ENCODE data around the gene BICD1. TPM values are rescaled to one million over a fixed set of nuclear protein-coding genes. Genes with fewer than 3 reads are reported as not detected.
"Not testable (repeated sequence)": the region's sequence is repeated elsewhere in the genome, so short reads cannot be mapped to it uniquely, and the experiment has no call there.

Gene BICD1
- total RNA-seq, 2 donors from 2014 or later = 7.8 to 15.7 TPM

GRCh38 chr12:32087306-32087705 is 19.3 kb upstream of the BICD1 start:
- no peak for ATAC-seq (replicated peaks)
- Mint-ChIP-seq H3K4me1 (no peaks in the 10 kb centered on the region), H3K27me3 (no peaks in the 10 kb centered on the region), H3K9me3 (no peaks in the 10 kb centered on the region), H3K27ac (no peak overlapping the region), H3K36me3 (ENCODE audit: low read depth) (no peaks in the 10 kb centered on the region), H3K4me3 (no peak overlapping the region)

- H3K9me3 Mint-ChIP-seq = no peaks in the 10 kb centered on the region
- H3K27ac Mint-ChIP-seq = no peak overlapping the region
- H3K4me3 Mint-ChIP-seq = no peak overlapping the region
- no peaks in the 10 kb centered on the region for H3K27me3 Mint-ChIP-seq
- no peak for ATAC-seq (replicated peaks)
- no peaks in the 10 kb centered on the region for H3K4me1 Mint-ChIP-seq
- no peaks in the 10 kb centered on the region for H3K36me3 Mint-ChIP-seq (ENCODE audit: low read depth)
Observed at GRCh38 chr12:32089156-32089555, 17.5 kb upstream of the BICD1 start.

- no peak overlapping the region for H3K27ac Mint-ChIP-seq
- H3K4me3 Mint-ChIP-seq = no peak overlapping the region
- no peaks in the 10 kb centered on the region for H3K27me3 Mint-ChIP-seq
- H3K9me3 Mint-ChIP-seq = no peaks in the 10 kb centered on the region
- no peaks in the 10 kb centered on the region for H3K4me1 Mint-ChIP-seq
- no peak for ATAC-seq (replicated peaks)
- H3K36me3 Mint-ChIP-seq (ENCODE audit: low read depth) = no peaks in the 10 kb centered on the region
Observed at GRCh38 chr12:32089586-32089985, 17.1 kb upstream of the BICD1 start.

GRCh38 chr12:32091696-32092095 is 15.0 kb upstream of the BICD1 start:
- Mint-ChIP-seq H3K9me3 (no peaks in the 10 kb centered on the region), H3K27me3 (no peaks in the 10 kb centered on the region), H3K4me3 (no peak overlapping the region), H3K27ac (no peak overlapping the region), H3K36me3 (ENCODE audit: low read depth) (no peaks in the 10 kb centered on the region), H3K4me1 (no peaks in the 10 kb centered on the region)
- ATAC-seq (replicated peaks) = no peak

- Mint-ChIP-seq H3K36me3 (ENCODE audit: low read depth) (no peaks in the 10 kb centered on the region), H3K9me3 (no peaks in the 10 kb centered on the region), H3K27me3 (no peaks in the 10 kb centered on the region), H3K4me1 (no peaks in the 10 kb centered on the region), H3K27ac (no peak overlapping the region), H3K4me3 (no peak overlapping the region)
- ATAC-seq (replicated peaks) = no peak
Observed at GRCh38 chr12:32098112-32098511, 8.5 kb upstream of the BICD1 start.

GRCh38 chr12:32099275-32099674 is 7.4 kb upstream of the BICD1 start:
- H3K4me1 Mint-ChIP-seq; H3K27ac Mint-ChIP-seq; H3K27me3 Mint-ChIP-seq; ATAC-seq (replicated peaks); H3K36me3 Mint-ChIP-seq (ENCODE audit: low read depth); H3K9me3 Mint-ChIP-seq; H3K4me3 Mint-ChIP-seq: not testable (repeated sequence)

GRCh38 chr12:32100361-32100760 is 6.3 kb upstream of the BICD1 start:
- Mint-ChIP-seq H3K4me1 (no peaks in the 10 kb centered on the region), H3K9me3 (no peaks in the 10 kb centered on the region), H3K4me3 (no peak overlapping the region), H3K27me3 (no peaks in the 10 kb centered on the region), H3K27ac (no peak overlapping the region), H3K36me3 (ENCODE audit: low read depth) (no peaks in the 10 kb centered on the region)
- ATAC-seq (replicated peaks) = no peak

- no peaks in the 10 kb centered on the region for H3K36me3 Mint-ChIP-seq (ENCODE audit: low read depth)
- no peak overlapping the region for H3K27ac Mint-ChIP-seq
- peaks cover 2% of the 10 kb centered on the region for H3K4me1 Mint-ChIP-seq
- no peaks in the 10 kb centered on the region for H3K27me3 Mint-ChIP-seq
- no peak for ATAC-seq (replicated peaks)
- H3K4me3 Mint-ChIP-seq = no peak overlapping the region
- no peaks in the 10 kb centered on the region for H3K9me3 Mint-ChIP-seq
Observed at GRCh38 chr12:32100888-32101287, 5.8 kb upstream of the BICD1 start.

GRCh38 chr12:32102234-32102633 is 4.4 kb upstream of the BICD1 start:
- no peak for ATAC-seq (replicated peaks)
- Mint-ChIP-seq H3K4me1 (peaks cover 6% of the 10 kb centered on the region), H3K9me3 (no peaks in the 10 kb centered on the region), H3K36me3 (ENCODE audit: low read depth) (no peaks in the 10 kb centered on the region), H3K27me3 (no peaks in the 10 kb centered on the region), H3K27ac (no peak overlapping the region), H3K4me3 (no peak overlapping the region)

GRCh38 chr12:32104572-32105355 is 1.9 kb upstream of the BICD1 start:
- H3K9me3 Mint-ChIP-seq = no peaks in the 10 kb centered on the region
- H3K4me3 Mint-ChIP-seq = no peak overlapping the region
- no peak for ATAC-seq (replicated peaks)
- H3K36me3 Mint-ChIP-seq (ENCODE audit: low read depth) = no peaks in the 10 kb centered on the region
- H3K4me1 Mint-ChIP-seq = peaks cover 21% of the 10 kb centered on the region
- H3K27me3 Mint-ChIP-seq = no peaks in the 10 kb centered on the region
- no peak overlapping the region for H3K27ac Mint-ChIP-seq

- Mint-ChIP-seq H3K9me3 (no peaks in the 10 kb centered on the region), H3K27ac (peak overlapping the region; percentile 75), H3K27me3 (no peaks in the 10 kb centered on the region), H3K36me3 (ENCODE audit: low read depth) (no peaks in the 10 kb centered on the region), H3K4me3 (peak overlapping the region; percentile 81), H3K4me1 (peaks cover 26% of the 10 kb centered on the region)
- ATAC-seq (replicated peaks) = no peak
Observed at GRCh38 chr12:32105986-32106516, 596 bp upstream of the BICD1 start.

- H3K9me3 Mint-ChIP-seq = no peaks in the 10 kb centered on the region
- no peaks in the 10 kb centered on the region for H3K36me3 Mint-ChIP-seq (ENCODE audit: low read depth)
Observed at GRCh38 chr12:32107359-32108267, 966 bp downstream of the BICD1 start.

GRCh38 chr12:32108787-32109186 is 2.1 kb downstream of the BICD1 start:
- H3K4me1 Mint-ChIP-seq = peaks cover 26% of the 10 kb centered on the region
- H3K4me3 Mint-ChIP-seq = peak overlapping the region; percentile 81
- H3K27ac Mint-ChIP-seq = no peak overlapping the region
- no peaks in the 10 kb centered on the region for H3K36me3 Mint-ChIP-seq (ENCODE audit: low read depth)
- no peaks in the 10 kb centered on the region for H3K27me3 Mint-ChIP-seq
- no peak for ATAC-seq (replicated peaks)
- H3K9me3 Mint-ChIP-seq = no peaks in the 10 kb centered on the region

More at GRCh38 chr12:32107359-32108267, 966 bp downstream of the BICD1 start:
- peak overlapping the region; percentile 81 for H3K4me3 Mint-ChIP-seq
- H3K4me1 Mint-ChIP-seq = peaks cover 26% of the 10 kb centered on the region
- no peaks in the 10 kb centered on the region for H3K27me3 Mint-ChIP-seq
- ATAC-seq (replicated peaks) = peak; percentile 51
- peak overlapping the region; percentile 91 for H3K27ac Mint-ChIP-seq

GRCh38 chr12:32110417-32110816 is 3.8 kb downstream of the BICD1 start:
- Mint-ChIP-seq H3K9me3 (no peaks in the 10 kb centered on the region), H3K4me1 (peaks cover 26% of the 10 kb centered on the region), H3K36me3 (ENCODE audit: low read depth) (no peaks in the 10 kb centered on the region), H3K27ac (no peak overlapping the region), H3K27me3 (no peaks in the 10 kb centered on the region), H3K4me3 (no peak overlapping the region)
- ATAC-seq (replicated peaks) = no peak

- H3K36me3 Mint-ChIP-seq (ENCODE audit: low read depth) = no peaks in the 10 kb centered on the region
- ATAC-seq (replicated peaks) = no peak
- peaks cover 23% of the 10 kb centered on the region for H3K4me1 Mint-ChIP-seq
- H3K9me3 Mint-ChIP-seq = no peaks in the 10 kb centered on the region
- H3K27me3 Mint-ChIP-seq = no peaks in the 10 kb centered on the region
- H3K27ac Mint-ChIP-seq = no peak overlapping the region
- H3K4me3 Mint-ChIP-seq = no peak overlapping the region
Observed at GRCh38 chr12:32110942-32111341, 4.3 kb downstream of the BICD1 start.
